Endothelial cell of umbilical vein (primary cell): ENCODE data around the gene TANGO2.

ENCODE experiments used
- CTCF ChIP-seq, 2 donors: IDR thresholded peaks; 1 replicate in 1 of 2; 2 replicates in 1 of 2; pipeline ENCODE4 v1.5.1; 2011; ENCODE audit warnings: low read length in 2 of 2, mild to moderate bottlenecking in 2 of 2, moderate library complexity in 2 of 2, control low read depth in 1 of 2, inconsistent platforms in 1 of 2, low read depth in 1 of 2; ENCODE audit not compliant: insufficient read depth in 1 of 2; ENCODE audit errors: extremely low read depth in 1 of 2
- JUN ChIP-seq: IDR thresholded peaks from 2 replicates; pipeline ENCODE4 v1.6.1; 2011; ENCODE audit warnings: borderline replicate concordance, low read depth; ENCODE audit not compliant: insufficient read length, insufficient read depth
- MAX ChIP-seq: IDR thresholded peaks from 2 replicates; pipeline ENCODE4 v1.6.1; 2011; ENCODE audit not compliant: insufficient read depth, insufficient read length
- POLR2A ChIP-seq: IDR thresholded peaks from 2 replicates; pipeline ENCODE4 v1.6.1; 2012; ENCODE audit warnings: low read depth, mild to moderate bottlenecking, control low read depth, low read length
- POLR2AphosphoS5 ChIP-seq: IDR thresholded peaks from 2 replicates; pipeline ENCODE4 v1.6.1; 2012; ENCODE audit warnings: low read depth, mild to moderate bottlenecking, control low read depth, low read length, moderate library complexity; ENCODE audit not compliant: insufficient read depth

GRCh38 chr22:19991645-19992451 is 29.1 kb upstream of the TANGO2 start:
- TF ChIP-seq POLR2A (no peak), CTCF (IDR thresholded peaks at IDR 0.05; ENCODE audit: extremely low read depth in 1 of 2, insufficient read depth in 1 of 2, low read depth in 1 of 2, low read length in 2 of 2) (no peak), JUN (no peak), MAX (no peak), POLR2AphosphoS5 (no peak)
